NCI-H2029 treated with DMSO at 0.1 percent for 48 hours (cell line): ENCODE measurements around the gene TTC7B.

Experiments used
- DNase-seq: peaks from one replicate; lab custom pipeline; 2025; lab: John Stamatoyannopoulos, UW

TTC7B gene

GRCh38 chr14:90545966-90546751 lies 270.1 kb downstream of the TTC7B start:
- DNase-seq = no peak

GRCh38 chr14:90545382-90545781 lies 270.8 kb downstream of the TTC7B start:
- DNase-seq = no peak

- DNase-seq = no peak
These were observed 271.3 kb downstream of the TTC7B start for GRCh38 chr14:90544971-90545370.

GRCh38 chr14:90544566-90544965 lies 271.7 kb downstream of the TTC7B start:
- DNase-seq = no peak

GRCh38 chr14:90543876-90544275 lies 272.4 kb downstream of the TTC7B start:
- no peak for DNase-seq

- no peak for DNase-seq
These were observed 275.1 kb downstream of the TTC7B start for GRCh38 chr14:90541076-90541634.

GRCh38 chr14:90540437-90540836 lies 275.8 kb downstream of the TTC7B start:
- no peak for DNase-seq

GRCh38 chr14:90539996-90540395 lies 276.2 kb downstream of the TTC7B start:
- no peak for DNase-seq

- no peak for DNase-seq
These were observed 276.8 kb downstream of the TTC7B start for GRCh38 chr14:90539496-90539775.

GRCh38 chr14:90538716-90539495 lies 277.3 kb downstream of the TTC7B start:
- DNase-seq = no peak

- DNase-seq = no peak
These were observed 278.1 kb downstream of the TTC7B start for GRCh38 chr14:90538095-90538494.

GRCh38 chr14:90536511-90537191 lies 279.6 kb downstream of the TTC7B start:
- no peak for DNase-seq

- no peak for DNase-seq
These were observed 280.1 kb downstream of the TTC7B start for GRCh38 chr14:90536092-90536491.

- no peak for DNase-seq
These were observed 280.6 kb downstream of the TTC7B start for GRCh38 chr14:90535556-90536090.

GRCh38 chr14:90534838-90535555 lies 281.2 kb downstream of the TTC7B start:
- no peak for DNase-seq

- DNase-seq = no peak
These were observed 282.0 kb downstream of the TTC7B start for GRCh38 chr14:90534091-90534837.

GRCh38 chr14:90533591-90534021 lies 282.6 kb downstream of the TTC7B start:
- DNase-seq = no peak

GRCh38 chr14:90532826-90533525 lies 283.3 kb downstream of the TTC7B start:
- no peak for DNase-seq

GRCh38 chr14:90531497-90531896 lies 284.7 kb downstream of the TTC7B start:
- DNase-seq = no peak

GRCh38 chr14:90530523-90530922 lies 285.7 kb downstream of the TTC7B start:
- DNase-seq = no peak
